Naive thymus-derived CD4-positive, alpha-beta T cell (primary cell): ENCODE measurements around the gene KIF13A. TPM values are rescaled to one million over a fixed set of nuclear protein-coding genes. Genes with fewer than 3 reads are reported as not detected.

Experiments used
- ATAC-seq: fragments of 150-1000 bp; cut with Tn5 transposase; 2 replicates; pipeline ENCODE4 v1.10.0; 2021; ENCODE audit warnings: mild to moderate bottlenecking, moderate library complexity
- CTCF ChIA-PET: fragments of 350-600 bp; sonication (Branson Sonifier 250); formaldehyde crosslinking; loops from one replicate; lab custom pipeline; 2021; ENCODE audit warnings: antibody characterized with exemption; lab: Charles Lee
- POLR2A ChIA-PET: fragments of 350-600 bp; sonication (Branson Sonifier 250); formaldehyde crosslinking; loops from one replicate; lab custom pipeline; 2021; ENCODE audit warnings: antibody characterized with exemption, inconsistent platforms; lab: Charles Lee
- DNase-seq, 9 donors: peaks; one replicate each; pipeline versions ENCODE4 v3.0.0 to v3.0.0-alpha.2; 2020 to 2022; ENCODE audit warnings: mixed read lengths in 1 of 9
- H3K27ac ChIP-seq: one replicate; pipeline ENCODE4 v1.7.0; 2013; ENCODE audit warnings: mild to moderate bottlenecking, low read depth, low read length, moderate library complexity
- H3K27me3 ChIP-seq, 2 donors: one replicate each; pipeline ENCODE4 v1.7.0; 2013; ENCODE audit warnings: low read length in 2 of 2, mild to moderate bottlenecking in 2 of 2, moderate library complexity in 2 of 2; ENCODE audit not compliant: control insufficient read depth in 2 of 2, insufficient read depth in 2 of 2
- H3K36me3 ChIP-seq, 3 experiments: 1 replicate in 2 of 3; 2 replicates in 1 of 3; pipeline ENCODE4 v1.7.0; 2013; ENCODE audit warnings: low read length in 3 of 3, mild to moderate bottlenecking in 3 of 3, moderate library complexity in 1 of 3; ENCODE audit not compliant: insufficient read depth in 3 of 3, control insufficient read depth in 2 of 3
- H3K4me1 ChIP-seq, 2 donors: one replicate each; pipeline ENCODE4 v1.7.0; 2013; ENCODE audit warnings: low read length in 2 of 2, mild to moderate bottlenecking in 2 of 2, moderate library complexity in 1 of 2; ENCODE audit not compliant: control insufficient read depth in 2 of 2, insufficient read depth in 2 of 2
- H3K4me3 ChIP-seq: 2 replicates; pipeline ENCODE4 v1.7.0; 2013; ENCODE audit warnings: mild to moderate bottlenecking, low read length
- H3K9me3 ChIP-seq, 3 experiments: 1 replicate in 2 of 3; 2 replicates in 1 of 3; pipeline ENCODE4 v1.7.0; 2013; ENCODE audit warnings: low read length in 3 of 3; ENCODE audit not compliant: control insufficient read depth in 2 of 3
- H3K27ac Mint-ChIP-seq, 9 donors: one replicate each; pipeline ENCODE4 v1.8.0; 2020 to 2022; ENCODE audit warnings: mixed read lengths in 9 of 9, mild to moderate bottlenecking in 8 of 9, moderate library complexity in 5 of 9, inconsistent platforms in 2 of 9
- H3K27me3 Mint-ChIP-seq, 5 donors: one replicate each; pipeline ENCODE4 v1.8.0; 2021 to 2022; ENCODE audit warnings: mixed read lengths in 5 of 5, mild to moderate bottlenecking in 1 of 5
- H3K36me3 Mint-ChIP-seq, 5 donors: one replicate each; pipeline ENCODE4 v1.8.0; 2020 to 2022; ENCODE audit warnings: mixed read lengths in 5 of 5, mild to moderate bottlenecking in 3 of 5, inconsistent platforms in 1 of 5
- H3K4me1 Mint-ChIP-seq, 7 donors: one replicate each; pipeline ENCODE4 v1.8.0; 2020 to 2022; ENCODE audit warnings: mixed read lengths in 7 of 7, mild to moderate bottlenecking in 3 of 7, inconsistent platforms in 1 of 7
- H3K4me3 Mint-ChIP-seq, 10 donors: one replicate each; pipeline ENCODE4 v1.8.0; 2020 to 2022; ENCODE audit warnings: mild to moderate bottlenecking in 10 of 10, mixed read lengths in 10 of 10, moderate library complexity in 6 of 10, inconsistent platforms in 2 of 10
- H3K9me3 Mint-ChIP-seq, 11 donors: one replicate each; pipeline ENCODE4 v1.8.0; 2020 to 2022; ENCODE audit warnings: mixed read lengths in 11 of 11, mild to moderate bottlenecking in 4 of 11, inconsistent platforms in 1 of 11, moderate library complexity in 1 of 11
- intact Hi-C, 2 donors: fragments of 100-400 bp; cut with micrococcal nuclease; formaldehyde crosslinking; loops; one replicate each; pipeline ENCODE4 v1.15.1; 2023
- polyA plus RNA-seq, 2 donors: library from polyadenylated mRNA; unstranded; fragments of 300-500 nt; fragmentation: Illumina TruSeq; gene quantifications; one replicate each; pipeline ENCODE4 v1.2.3, GENCODE V29; 2021
- total RNA-seq, 6 experiments: library from RNA in 5 of 6; stranded (reverse) in 5 of 6; gene quantifications; 1 replicate in 5 of 6; 2 replicates in 1 of 6; pipeline ENCODE4 v1.2.3 and lab custom pipeline; 2021 to 2026

KIF13A gene
- total and polyA plus RNA-seq, 7 experiments from 2014 or later, result 0.05 to 21.0 (median 0.97) TPM; not detected in 2

DNA sequence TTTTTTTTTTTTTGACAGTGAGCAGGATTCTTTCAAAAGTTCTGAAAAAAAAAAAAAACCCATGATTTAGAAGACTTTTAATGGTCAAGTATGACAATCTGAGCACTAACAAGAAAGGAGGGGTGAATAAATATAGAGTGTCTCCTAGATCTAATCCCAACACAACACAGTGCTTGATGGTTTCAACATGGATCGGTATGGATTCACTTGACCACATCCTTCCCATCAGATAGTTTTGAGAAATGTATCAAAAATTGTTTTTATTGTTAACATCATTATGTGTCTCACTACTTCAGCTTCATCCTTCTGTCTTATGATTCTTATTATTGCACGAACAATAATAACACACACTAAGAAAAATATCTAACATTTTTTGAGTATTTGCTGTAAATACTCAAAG is 21.0 kb downstream of the KIF13A start:
- intact Hi-C loops, result no loop called here
- no peak overlapping the region for H3K4me3 Mint-ChIP-seq
- CTCF ChIA-PET, result interaction anchor here (0.7 kb wide), 1 partner anchor 802 kb away, joined by 3 read pairs; no protein-coding TSS in a partner anchor
- POLR2A ChIA-PET, result no interaction called here
- no peak overlapping the region for H3K27ac Mint-ChIP-seq
- no peaks in the 10 kb centered on the region for H3K36me3 Mint-ChIP-seq
- peaks cover 0 to 2% (median 0%) of the 10 kb centered on the region in 11 donors for H3K9me3 Mint-ChIP-seq
- no peak overlapping the region for H3K4me3 ChIP-seq
- H3K27me3 ChIP-seq, result no peaks in the 10 kb centered on the region
- no peaks in the 10 kb centered on the region for H3K36me3 ChIP-seq
- peaks cover 8 to 13% (median 10%) of the 10 kb centered on the region in 5 donors for H3K27me3 Mint-ChIP-seq
- DNase-seq (no peak), ATAC-seq (no peak)
- H3K4me1 Mint-ChIP-seq, result peaks cover 0 to 4% (median 0%) of the 10 kb centered on the region in 7 donors
- H3K9me3 ChIP-seq, result no peaks in the 10 kb centered on the region
- H3K4me1 ChIP-seq, result no peaks in the 10 kb centered on the region
- H3K27ac ChIP-seq, result no peak overlapping the region

GRCh38 chr6:17965397-17965796 is 22.0 kb downstream of the KIF13A start:
- Histone ChIP-seq H3K27me3 (no peaks in the 10 kb centered on the region), H3K4me3 (no peak overlapping the region), H3K4me1 (no peaks in the 10 kb centered on the region), H3K27ac (no peak overlapping the region), H3K9me3 (no peaks in the 10 kb centered on the region), H3K36me3 (no peaks in the 10 kb centered on the region)
- peaks cover 0 to 4% (median 0%) of the 10 kb centered on the region in 7 donors for H3K4me1 Mint-ChIP-seq
- peaks cover 3 to 20% (median 11%) of the 10 kb centered on the region in 5 donors for H3K27me3 Mint-ChIP-seq
- no peak for DNase-seq
- no peak for ATAC-seq
- H3K36me3 Mint-ChIP-seq, result no peaks in the 10 kb centered on the region
- peaks cover 0 to 2% (median 0%) of the 10 kb centered on the region in 11 donors for H3K9me3 Mint-ChIP-seq
- ChIA-PET POLR2A (no interaction called here), CTCF (no interaction called here)
- H3K4me3 Mint-ChIP-seq, result no peak overlapping the region
- intact Hi-C loops, result no loop called here
- no peak overlapping the region for H3K27ac Mint-ChIP-seq

GRCh38 chr6:17964633-17965032 is 22.8 kb downstream of the KIF13A start:
- H3K27me3 Mint-ChIP-seq, result peaks cover 3 to 27% (median 16%) of the 10 kb centered on the region in 5 donors
- no peaks in the 10 kb centered on the region for H3K36me3 ChIP-seq
- H3K27ac Mint-ChIP-seq, result no peak overlapping the region
- ChIA-PET POLR2A (no interaction called here), CTCF (no interaction called here)
- no peaks in the 10 kb centered on the region for H3K27me3 ChIP-seq
- no peak overlapping the region for H3K27ac ChIP-seq
- peaks cover 0 to 4% (median 0%) of the 10 kb centered on the region in 7 donors for H3K4me1 Mint-ChIP-seq
- no peaks in the 10 kb centered on the region for H3K4me1 ChIP-seq
- no peak overlapping the region for H3K4me3 ChIP-seq
- H3K9me3 ChIP-seq, result no peaks in the 10 kb centered on the region
- H3K36me3 Mint-ChIP-seq, result no peaks in the 10 kb centered on the region
- intact Hi-C loops, result no loop called here
- peaks cover 0 to 2% (median 0%) of the 10 kb centered on the region in 11 donors for H3K9me3 Mint-ChIP-seq
- ATAC-seq, result no peak
- H3K4me3 Mint-ChIP-seq, result no peak overlapping the region
- no peak for DNase-seq

DNA sequence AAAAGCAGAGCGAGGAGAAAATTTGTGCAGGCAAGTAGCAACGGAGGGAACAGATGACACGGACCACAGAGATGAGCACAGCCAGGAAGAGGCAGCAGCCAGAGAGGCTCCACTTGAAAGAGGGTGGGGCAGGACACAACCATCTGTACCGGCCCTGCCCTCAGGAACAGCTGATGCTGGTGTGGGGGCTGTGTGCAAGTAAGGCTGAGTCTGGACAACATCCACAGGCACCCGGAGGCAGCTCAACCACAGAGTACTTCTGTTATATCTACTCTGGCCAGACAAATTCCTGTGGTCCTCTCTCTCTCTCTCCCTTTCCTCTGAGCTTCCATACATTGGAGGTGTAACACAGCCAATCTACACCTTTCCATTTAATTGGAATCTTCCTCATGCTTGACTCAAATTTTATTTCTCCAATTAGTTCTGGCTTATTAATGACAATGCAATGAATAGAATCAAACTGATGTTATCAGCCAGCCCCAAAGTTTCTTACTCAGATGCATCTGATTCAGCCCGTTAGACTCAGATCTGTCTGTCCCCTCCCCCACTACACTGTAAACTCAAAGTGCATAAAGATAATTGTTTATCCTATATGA is 24.9 kb downstream of the KIF13A start:
- peaks cover 0 to 2% (median 0%) of the 10 kb centered on the region in 11 donors for H3K9me3 Mint-ChIP-seq
- Histone ChIP-seq H3K4me1 (no peaks in the 10 kb centered on the region), H3K9me3 (no peaks in the 10 kb centered on the region), H3K36me3 (no peaks in the 10 kb centered on the region), H3K27me3 (no peaks in the 10 kb centered on the region), H3K4me3 (no peak overlapping the region), H3K27ac (no peak overlapping the region)
- POLR2A ChIA-PET, result no interaction called here
- H3K4me1 Mint-ChIP-seq, result peaks cover 0 to 4% (median 0%) of the 10 kb centered on the region in 7 donors
- ATAC-seq, result peak; percentile 32
- H3K27me3 Mint-ChIP-seq, result peaks cover 14 to 30% (median 16%) of the 10 kb centered on the region in 5 donors
- no peaks in the 10 kb centered on the region for H3K36me3 Mint-ChIP-seq
- H3K4me3 Mint-ChIP-seq, result no peak overlapping the region
- intact Hi-C loops, result no loop called here
- CTCF ChIA-PET, result no interaction called here
- no peak for DNase-seq
- H3K27ac Mint-ChIP-seq, result no peak overlapping the region

- H3K27ac ChIP-seq, result no peak overlapping the region
- no peak overlapping the region for H3K4me3 ChIP-seq
- H3K36me3 ChIP-seq, result no peaks in the 10 kb centered on the region
- ChIA-PET CTCF (no interaction called here), POLR2A (no interaction called here)
- DNase-seq (no peak), ATAC-seq (no peak)
- intact Hi-C loops, result no loop called here
- no peaks in the 10 kb centered on the region for H3K4me1 ChIP-seq
- no peaks in the 10 kb centered on the region for H3K9me3 ChIP-seq
- H3K9me3 Mint-ChIP-seq, result peaks cover 0 to 2% (median 0%) of the 10 kb centered on the region in 11 donors
- H3K4me3 Mint-ChIP-seq, result no peak overlapping the region
- H3K27ac Mint-ChIP-seq, result no peak overlapping the region
- no peaks in the 10 kb centered on the region for H3K27me3 ChIP-seq
- no peaks in the 10 kb centered on the region for H3K36me3 Mint-ChIP-seq
- H3K27me3 Mint-ChIP-seq, result peaks cover 14 to 37% (median 22%) of the 10 kb centered on the region in 5 donors
- peaks cover 0 to 4% (median 0%) of the 10 kb centered on the region in 7 donors for H3K4me1 Mint-ChIP-seq
Measured at GRCh38 chr6:17959302-17959701, 28.1 kb downstream of the KIF13A start.

GRCh38 chr6:17957904-17958620 is 29.4 kb downstream of the KIF13A start:
- intact Hi-C loops, result no loop called here
- Mint-ChIP-seq H3K4me1 (peaks cover 0 to 4% (median 0%) of the 10 kb centered on the region in 7 donors), H3K4me3 (no peak overlapping the region), H3K36me3 (no peaks in the 10 kb centered on the region), H3K9me3 (peaks cover 0 to 2% (median 0%) of the 10 kb centered on the region in 11 donors), H3K27me3 (peaks cover 14 to 37% (median 22%) of the 10 kb centered on the region in 5 donors), H3K27ac (no peak overlapping the region)
- H3K4me3 ChIP-seq, result no peak overlapping the region
- H3K9me3 ChIP-seq, result no peaks in the 10 kb centered on the region
- POLR2A ChIA-PET, result no interaction called here
- H3K27me3 ChIP-seq, result no peaks in the 10 kb centered on the region
- no peak for ATAC-seq
- H3K27ac ChIP-seq, result no peak overlapping the region
- no peak for DNase-seq
- CTCF ChIA-PET, result no interaction called here
- no peaks in the 10 kb centered on the region for H3K36me3 ChIP-seq
- H3K4me1 ChIP-seq, result no peaks in the 10 kb centered on the region
